ENCODE measurements around the gene BHLHA9.

BHLHA9 gene

GRCh38 chr17:1256699-1257098 lies 13.5 kb upstream of the BHLHA9 start:
- no peak for DNase-seq

GRCh38 chr17:1260086-1260769 lies 10.0 kb upstream of the BHLHA9 start:
- DNase-seq = no peak

GRCh38 chr17:1260770-1261161 lies 9.5 kb upstream of the BHLHA9 start:
- DNase-seq = no peak

GRCh38 chr17:1264196-1264595 lies 6.0 kb upstream of the BHLHA9 start:
- DNase-seq = no peak

GRCh38 chr17:1267471-1267943 lies 2.7 kb upstream of the BHLHA9 start:
- DNase-seq = no peak

- no peak for DNase-seq
Observed at GRCh38 chr17:1271030-1271423, 783 bp downstream of the BHLHA9 start.

GRCh38 chr17:1271441-1271840 lies 1.2 kb downstream of the BHLHA9 start:
- DNase-seq = no peak

GRCh38 chr17:1272701-1273100 lies 2.5 kb downstream of the BHLHA9 start:
- no peak for DNase-seq

GRCh38 chr17:1273492-1274244 lies 3.4 kb downstream of the BHLHA9 start:
- DNase-seq = no peak

- DNase-seq = no peak
Observed at GRCh38 chr17:1274245-1274608, 4.0 kb downstream of the BHLHA9 start.

- DNase-seq = no peak
Observed at GRCh38 chr17:1275205-1275961, 5.1 kb downstream of the BHLHA9 start.

GRCh38 chr17:1275962-1276736 lies 5.9 kb downstream of the BHLHA9 start:
- no peak for DNase-seq

- DNase-seq = no peak
Observed at GRCh38 chr17:1280652-1281051, 10.4 kb downstream of the BHLHA9 start.

GRCh38 chr17:1286379-1287106 lies 16.3 kb downstream of the BHLHA9 start:
- no peak for DNase-seq

- DNase-seq = no peak
Observed at GRCh38 chr17:1289695-1290094, 19.5 kb downstream of the BHLHA9 start.

GRCh38 chr17:1290676-1291075 lies 20.4 kb downstream of the BHLHA9 start:
- DNase-seq = no peak

- DNase-seq = no peak
Observed at GRCh38 chr17:1294157-1294717, 24.0 kb downstream of the BHLHA9 start.

GRCh38 chr17:1298606-1299005 lies 28.4 kb downstream of the BHLHA9 start:
- DNase-seq = no peak

GRCh38 chr17:1299552-1300370 lies 29.5 kb downstream of the BHLHA9 start:
- DNase-seq = no peak

GRCh38 chr17:1300371-1300905 lies 30.2 kb downstream of the BHLHA9 start:
- no peak for DNase-seq

- no peak for DNase-seq
Observed at GRCh38 chr17:1301546-1301945, 31.3 kb downstream of the BHLHA9 start.

Measured in NCI-H1417 treated with DMSO at 0.1 percent for 48 hours (cell line).